Spleen (tissue), 11 donors: ENCODE measurements around the gene DNM3. TPM values are rescaled to one million over a fixed set of nuclear protein-coding genes. Genes with fewer than 3 reads are reported as not detected.
A peak's percentile ranks its signal among the peaks of the same experiment; 100 is the strongest.

Source experiments
- DNase-seq: peaks from one replicate; pipeline ENCODE4 v3.0.0-alpha.2; 2020
- H3K27ac ChIP-seq, 8 donors: fragments of 200-600 bp; sonication (generic) in 7 of 8; 1 replicate in 4 of 8; 2 replicates in 4 of 8; pipeline versions ENCODE4 v1.5.0 to v1.8.0; 2016 to 2021; ENCODE audit warnings: inconsistent platforms in 4 of 8, mild to moderate bottlenecking in 4 of 8, moderate library complexity in 1 of 8
- H3K27me3 ChIP-seq, 7 donors: fragments of 200-600 bp; sonication (generic) in 6 of 7; replicated peaks in 1 of 7; 1 replicate in 4 of 7; 2 replicates in 3 of 7; pipeline versions ENCODE4 v1.5.0 to v1.8.0; 2016 to 2021; ENCODE audit warnings: inconsistent platforms in 3 of 7, mild to moderate bottlenecking in 1 of 7
- H3K36me3 ChIP-seq, 6 donors: fragments of 200-600 bp; sonication (generic) in 5 of 6; 1 replicate in 4 of 6; 2 replicates in 2 of 6; pipeline versions ENCODE4 v1.5.0 to v1.8.0; 2016 to 2021; ENCODE audit warnings: inconsistent platforms in 2 of 6
- H3K4me1 ChIP-seq, 6 donors: fragments of 200-600 bp; sonication (generic) in 5 of 6; 1 replicate in 3 of 6; 2 replicates in 3 of 6; pipeline versions ENCODE4 v1.5.0 to v1.8.0; 2016 to 2021; ENCODE audit warnings: inconsistent platforms in 3 of 6
- H3K4me3 ChIP-seq, 8 donors: fragments of 200-600 bp; sonication (generic) in 7 of 8; 1 replicate in 4 of 8; 2 replicates in 4 of 8; pipeline versions ENCODE4 v1.5.0 to v1.8.0; 2016 to 2021; ENCODE audit warnings: inconsistent platforms in 4 of 8, mild to moderate bottlenecking in 4 of 8, moderate library complexity in 2 of 8
- H3K9me3 ChIP-seq, 8 donors: fragments of 200-600 bp; sonication (generic) in 7 of 8; 1 replicate in 4 of 8; 2 replicates in 4 of 8; pipeline versions ENCODE4 v1.5.0 to v1.8.0; 2016 to 2021; ENCODE audit warnings: inconsistent platforms in 4 of 8
- CTCF ChIP-seq, 11 experiments: fragments of 200-600 bp in 7 of 11; fragments of 450-650 bp in 4 of 11; sonication (generic) in 4 of 11; IDR thresholded peaks in 8 of 11; conservative IDR thresholded peaks in 3 of 11; 1 replicate in 7 of 11; 2 replicates in 4 of 11; pipeline versions ENCODE4 v1.4.0 to v1.8.0; 2016 to 2021; ENCODE audit warnings: antibody characterized with exemption in 11 of 11, inconsistent platforms in 4 of 11, mild to moderate bottlenecking in 1 of 11
- POLR2A ChIP-seq, 3 donors: fragments of 450-650 bp; IDR thresholded peaks; one replicate each; pipeline ENCODE4 v1.5.1; 2017; ENCODE audit warnings: antibody characterized with exemption in 3 of 3, mild to moderate bottlenecking in 1 of 3
- POLR2AphosphoS5 ChIP-seq, 3 donors: sonication (generic); formaldehyde crosslinking; IDR thresholded peaks; one replicate each; pipeline ENCODE4 v1.5.1; 2017; ENCODE audit warnings: antibody characterized with exemption in 3 of 3
- whole genome bisulfite sequencing, 5 donors: extraction: QIAGEN DNeasy Blood & Tissue Kit in 3 of 5; methylation state at CpG; one replicate each; pipeline versions ENCODE4 v1.1.5 to v1.1.7; 2013 to 2018; 5-methylcytosine and 5-hydroxymethylcytosine counted together
- intact Hi-C: fragments of 100-400 bp; cut with DNase I; formaldehyde crosslinking; loops from one replicate; pipeline ENCODE4 v1.15.0; 2023; ENCODE audit warnings: low total_unique reads
- polyA plus RNA-seq, 3 donors: library from polyadenylated mRNA; stranded (reverse); fragments of 200-250 nt; gene quantifications; one replicate each; pipeline ENCODE4 v1.2.1, GENCODE V29; 2013
- total RNA-seq, 7 donors: library from RNA; depleted of rRNA in 3 of 7; stranded (reverse); fragments of >200 nt in 3 of 7; fragmentation: NEBNext Ultra II Directional in 4 of 7; extraction: Animal tissue kit (Norgen Biotek cat#: 25700) in 4 of 7; gene quantifications; one replicate each; pipeline versions ENCODE4 v1.1.0 to v1.2.1, GENCODE V29; 2016 to 2021
- donor health status: healthy with polysubstance abuse.
- donor health status: DM: no; HTN: no; CAD: no; lungs with moderate emphysema.
- donor health status: DM: no; HTN: no; CAD: no.
- donor health status: Bipolar disorder and iron deficiency.
- donor health status: healthy.
- donor health status: DM: no; HTN: no; CAD: no.
- donor health status: DM: yes; HTN: yes; CAD: no.

The DNM3 gene
- total and polyA plus RNA-seq, 10 donors = 0.61 to 10.2 (median 4.9) TPM

- 20 to 33% (median 25%) methylated on average over 2 of the region's 2 CpGs for WGBS, 5 donors
- intact Hi-C loops = no loop called here
- H3K36me3 ChIP-seq = no peaks in the 10 kb centered on the region
- peak overlapping the region in 1 of 8 donors; percentile 37 for H3K4me3 ChIP-seq
- DNase-seq = no peak
- no peaks in the 10 kb centered on the region for H3K27me3 ChIP-seq
- TF ChIP-seq POLR2A (IDR thresholded peaks at IDR 0.05) = no peak
- no peak for TF ChIP-seq POLR2AphosphoS5 (IDR thresholded peaks at IDR 0.05)
- no peak for TF ChIP-seq CTCF (IDR thresholded peaks at IDR 0.05 in 8 of 11, conservative IDR thresholded peaks at IDR 0.05 in 3 of 11)
- H3K4me1 ChIP-seq = peaks cover 0 to 33% (median 18%) of the 10 kb centered on the region in 6 donors
- H3K27ac ChIP-seq = peak overlapping the region in 1 of 8 donors; percentile 5
- H3K9me3 ChIP-seq = no peaks in the 10 kb centered on the region
These were observed 535.1 kb downstream of the DNM3 start for GRCh38 chr1:172376431-172376830.

GRCh38 chr1:172377565-172377964 lies 536.3 kb downstream of the DNM3 start:
- H3K4me3 ChIP-seq = no peak overlapping the region
- no peak overlapping the region for H3K27ac ChIP-seq
- peaks cover 0 to 44% (median 21%) of the 10 kb centered on the region in 6 donors for H3K4me1 ChIP-seq
- no peak for TF ChIP-seq CTCF (IDR thresholded peaks at IDR 0.05 in 8 of 11, conservative IDR thresholded peaks at IDR 0.05 in 3 of 11)
- no peak for TF ChIP-seq POLR2A (IDR thresholded peaks at IDR 0.05)
- no peak for TF ChIP-seq POLR2AphosphoS5 (IDR thresholded peaks at IDR 0.05)
- no peaks in the 10 kb centered on the region for H3K36me3 ChIP-seq
- no peaks in the 10 kb centered on the region for H3K27me3 ChIP-seq
- DNase-seq = no peak
- intact Hi-C loops = no loop called here
- no peaks in the 10 kb centered on the region for H3K9me3 ChIP-seq

GRCh38 chr1:172378109-172378760 lies 536.9 kb downstream of the DNM3 start:
- intact Hi-C loops = no loop called here
- H3K4me1 ChIP-seq = peaks cover 3 to 51% (median 21%) of the 10 kb centered on the region in 6 donors
- WGBS, 5 donors = 92 to 98% (median 96%) methylated on average over 1 of the region's 1 CpG

More at GRCh38 chr1:172378109-172378760, 536.9 kb downstream of the DNM3 start:
- TF ChIP-seq POLR2A (IDR thresholded peaks at IDR 0.05) = no peak
- no peak for TF ChIP-seq CTCF (IDR thresholded peaks at IDR 0.05 in 8 of 11, conservative IDR thresholded peaks at IDR 0.05 in 3 of 11)
- TF ChIP-seq POLR2AphosphoS5 (IDR thresholded peaks at IDR 0.05) = no peak
- Histone ChIP-seq H3K9me3 (no peaks in the 10 kb centered on the region), H3K36me3 (no peaks in the 10 kb centered on the region), H3K27ac (no peak overlapping the region), H3K4me3 (no peak overlapping the region), H3K27me3 (no peaks in the 10 kb centered on the region)
- DNase-seq = no peak
